Gastroesophageal sphincter (tissue), 4 donors: ENCODE results near the gene WNK4. TPM values are rescaled to one million over a fixed set of nuclear protein-coding genes. Genes with fewer than 3 reads are reported as not detected.

Source experiments
- ATAC-seq: fragments of 150-250 bp; one replicate; pipeline ENCODE4 v1.9.1; 2016; ENCODE audit warnings: mild to moderate bottlenecking, moderate library complexity
- H3K27ac ChIP-seq, 4 donors: fragments of 200-600 bp; sonication (generic) in 3 of 4; 1 replicate in 3 of 4; 2 replicates in 1 of 4; pipeline ENCODE4 v1.5.1; 2016 to 2019
- H3K27me3 ChIP-seq: fragments of 200-600 bp; sonication (generic); one replicate; pipeline ENCODE4 v1.5.1; 2019
- H3K36me3 ChIP-seq, 2 donors: fragments of 200-600 bp; sonication (generic); one replicate each; pipeline ENCODE4 v1.5.1; 2019; ENCODE audit warnings: control low read depth in 1 of 2
- H3K4me1 ChIP-seq, 3 donors: fragments of 200-600 bp; sonication (generic); 1 replicate in 2 of 3; 2 replicates in 1 of 3; pipeline ENCODE4 v1.5.1; 2016 to 2019; ENCODE audit warnings: control low read depth in 2 of 3
- H3K4me3 ChIP-seq, 2 donors: fragments of 200-600 bp; sonication (generic); one replicate each; pipeline ENCODE4 v1.5.1; 2019; ENCODE audit warnings: mild to moderate bottlenecking in 1 of 2, moderate library complexity in 1 of 2
- H3K9me3 ChIP-seq, 3 donors: fragments of 200-600 bp; sonication (generic); one replicate each; pipeline ENCODE4 v1.5.1; 2017 to 2019; ENCODE audit warnings: control low read depth in 2 of 3
- CTCF ChIP-seq, 4 experiments: fragments of 200-600 bp in 2 of 4; fragments of 450-650 bp in 2 of 4; sonication (generic) in 1 of 4; IDR thresholded peaks; one replicate each; pipeline ENCODE4 v1.5.1; 2017 to 2019; ENCODE audit warnings: antibody characterized with exemption in 4 of 4, mild to moderate bottlenecking in 2 of 4, moderate library complexity in 2 of 4
- EP300 ChIP-seq: sonication (generic); formaldehyde crosslinking; IDR thresholded peaks from one replicate; pipeline ENCODE4 v1.6.1; 2017; ENCODE audit warnings: antibody characterized with exemption, mild to moderate bottlenecking
- POLR2A ChIP-seq, 2 donors: fragments of 450-650 bp; IDR thresholded peaks; one replicate each; pipeline ENCODE4 v1.6.1; 2017; ENCODE audit warnings: antibody characterized with exemption in 2 of 2, mild to moderate bottlenecking in 2 of 2, moderate library complexity in 1 of 2
- POLR2AphosphoS5 ChIP-seq: sonication (generic); formaldehyde crosslinking; IDR thresholded peaks from one replicate; pipeline ENCODE4 v1.6.1; 2017; ENCODE audit warnings: antibody characterized with exemption
- WGBS, 2 donors: methylation state at CpG; one replicate each; pipeline ENCODE4 v1.1.5; 2018; ENCODE audit warnings: low coverage in 1 of 2; 5-methylcytosine and 5-hydroxymethylcytosine counted together
- total RNA-seq, 4 donors: library from RNA; depleted of rRNA; stranded (reverse); fragments of >200 nt; gene quantifications; one replicate each; pipeline ENCODE4 v1.1.0, GENCODE V29; 2016

Gene WNK4
- total RNA-seq, 4 donors from 2014 or later: 0.78 to 6.7 (median 1.6) TPM

- Histone ChIP-seq H3K27ac (no peak overlapping the region), H3K9me3 (no peaks in the 10 kb centered on the region), H3K27me3 (no peaks in the 10 kb centered on the region), H3K4me3 (no peak overlapping the region), H3K4me1 (peaks cover 2 to 15% (median 3%) of the 10 kb centered on the region in 3 donors), H3K36me3 (peaks cover 0 to 30% of the 10 kb centered on the region in 2 donors)
- WGBS, 2 donors: 63 to 64% methylated on average over 5 of the region's 5 CpGs
- no peak for ATAC-seq
- TF ChIP-seq EP300 (no peak), POLR2A (IDR thresholded peaks at IDR 0.05) (no peak), CTCF (IDR thresholded peaks at IDR 0.05) (no peak), POLR2AphosphoS5 (no peak)
Observed at GRCh38 chr17:42792545-42792944, 12.1 kb downstream of the WNK4 start.

GRCh38 chr17:42795061-42795460 lies 14.7 kb downstream of the WNK4 start:
- Histone ChIP-seq H3K4me1 (peaks cover 5 to 29% (median 11%) of the 10 kb centered on the region in 3 donors), H3K4me3 (no peak overlapping the region), H3K36me3 (peaks cover 0 to 30% of the 10 kb centered on the region in 2 donors), H3K9me3 (no peaks in the 10 kb centered on the region), H3K27me3 (no peaks in the 10 kb centered on the region), H3K27ac (no peak overlapping the region)
- 25 to 61% methylated on average over 1 to 4 of the region's 4 CpGs for WGBS, 2 donors
- ATAC-seq: no peak
- TF ChIP-seq CTCF (IDR thresholded peaks at IDR 0.05): no peak
- TF ChIP-seq POLR2A (IDR thresholded peaks at IDR 0.05): no peak
- TF ChIP-seq POLR2AphosphoS5: no peak
- TF ChIP-seq EP300: no peak

DNA sequence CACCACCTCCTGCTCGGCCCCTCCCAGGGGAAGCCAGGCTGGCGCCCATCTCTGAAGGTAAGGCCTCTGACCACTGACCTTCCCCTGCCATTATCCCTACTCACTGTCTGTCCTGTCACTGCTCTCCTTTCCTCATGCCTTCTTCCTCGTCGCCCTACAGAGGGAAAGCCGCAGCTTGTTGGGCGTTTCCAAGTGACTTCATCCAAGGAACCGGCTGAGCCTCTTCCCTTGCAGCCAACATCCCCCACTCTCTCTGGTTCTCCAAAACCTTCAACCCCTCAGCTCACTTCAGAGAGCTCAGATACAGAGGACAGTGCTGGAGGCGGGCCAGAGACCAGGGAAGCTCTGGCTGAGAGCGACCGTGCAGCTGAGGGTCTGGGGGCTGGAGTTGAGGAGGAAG lies 15.1 kb downstream of the WNK4 start:
- no peaks in the 10 kb centered on the region for H3K9me3 ChIP-seq
- TF ChIP-seq POLR2A (IDR thresholded peaks at IDR 0.05): no peak
- TF ChIP-seq EP300: no peak
- TF ChIP-seq POLR2AphosphoS5: no peak
- no peak for TF ChIP-seq CTCF (IDR thresholded peaks at IDR 0.05)
- H3K27ac ChIP-seq: no peak overlapping the region
- ATAC-seq: no peak
- H3K27me3 ChIP-seq: no peaks in the 10 kb centered on the region
- H3K36me3 ChIP-seq: peaks cover 0 to 30% of the 10 kb centered on the region in 2 donors
- H3K4me1 ChIP-seq: peaks cover 5 to 29% (median 11%) of the 10 kb centered on the region in 3 donors
- H3K4me3 ChIP-seq: no peak overlapping the region
- WGBS, 2 donors: 67 to 91% methylated on average over 3 to 4 of the region's 10 CpGs

DNA sequence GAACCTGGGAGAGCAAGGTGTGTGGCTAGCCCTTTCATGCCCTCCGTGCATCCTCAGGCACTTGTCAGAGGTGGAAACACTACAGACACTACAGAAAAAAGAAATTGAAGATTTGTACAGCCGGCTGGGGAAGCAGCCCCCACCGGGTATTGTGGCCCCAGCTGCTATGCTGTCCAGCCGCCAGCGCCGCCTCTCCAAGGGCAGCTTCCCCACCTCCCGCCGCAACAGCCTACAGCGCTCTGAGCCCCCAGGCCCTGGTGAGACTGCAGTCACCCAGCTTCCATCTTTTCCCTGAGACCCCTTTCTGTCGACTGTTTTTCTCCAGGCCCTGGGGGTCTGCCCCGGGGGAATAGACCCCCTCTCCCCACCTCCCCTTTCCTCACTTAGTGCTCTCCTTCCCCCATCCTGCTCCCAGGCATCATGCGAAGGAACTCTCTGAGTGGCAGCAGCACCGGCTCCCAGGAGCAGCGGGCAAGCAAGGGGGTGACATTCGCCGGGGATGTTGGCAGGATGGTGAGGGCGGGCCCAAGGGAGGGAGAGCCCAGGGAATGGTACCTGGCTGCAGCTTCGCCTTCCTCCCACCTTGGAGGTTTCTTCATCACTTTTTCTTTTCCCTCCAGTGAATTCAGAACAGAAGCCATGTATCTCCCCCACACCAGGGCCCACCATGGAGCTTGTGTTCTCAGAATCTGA lies 15.8 kb downstream of the WNK4 start:
- Histone ChIP-seq H3K36me3 (peaks cover 0 to 30% of the 10 kb centered on the region in 2 donors), H3K4me3 (no peak overlapping the region), H3K9me3 (no peaks in the 10 kb centered on the region), H3K27ac (no peak overlapping the region), H3K27me3 (no peaks in the 10 kb centered on the region), H3K4me1 (peaks cover 5 to 29% (median 11%) of the 10 kb centered on the region in 3 donors)
- TF ChIP-seq EP300: no peak
- TF ChIP-seq POLR2A (IDR thresholded peaks at IDR 0.05): no peak
- no peak for ATAC-seq
- WGBS, 2 donors: 84 to 95% methylated on average over 5 to 9 of the region's 18 CpGs

- H3K4me1 ChIP-seq: peaks cover 5 to 29% (median 11%) of the 10 kb centered on the region in 3 donors
- no peaks in the 10 kb centered on the region for H3K9me3 ChIP-seq
- H3K27ac ChIP-seq: peak overlapping the region in 2 of 4 donors; percentile 77 to 84
- peak overlapping the region; percentile 64 to 80 for H3K4me3 ChIP-seq
- TF ChIP-seq POLR2AphosphoS5: no peak
- no peak for TF ChIP-seq EP300
- no peak for TF ChIP-seq POLR2A (IDR thresholded peaks at IDR 0.05)
- no peak for TF ChIP-seq CTCF (IDR thresholded peaks at IDR 0.05)
- H3K36me3 ChIP-seq: peaks cover 0 to 30% of the 10 kb centered on the region in 2 donors
- no peak for ATAC-seq
- no peaks in the 10 kb centered on the region for H3K27me3 ChIP-seq
- 58 to 87% methylated on average over 5 of the region's 10 CpGs for WGBS, 2 donors
Observed at GRCh38 chr17:42797067-42798007, 16.9 kb downstream of the WNK4 start.
